Measurements from ENCODE around the gene ROCK2. TPM values are rescaled to one million over a fixed set of nuclear protein-coding genes. Genes with fewer than 3 reads are reported as not detected.

Gene ROCK2
- total RNA-seq, 1 experiment from 2014 or later = 64.4 TPM

- H3K36me3 Mint-ChIP-seq (ENCODE audit: insufficient read depth, unreplicated experiment) = peaks cover 12% of the 10 kb centered on the region
- H3K9me3 ChIP-seq = no peaks in the 10 kb centered on the region
- DNase-seq = no peak
- H3K4me1 ChIP-seq = peaks cover 25% of the 10 kb centered on the region
- H3K9me3 Mint-ChIP-seq (ENCODE audit: unreplicated experiment) = no peaks in the 10 kb centered on the region
- H3K4me3 Mint-ChIP-seq (ENCODE audit: unreplicated experiment) = peak overlapping the region; percentile 97
- H3K27ac Mint-ChIP-seq (ENCODE audit: unreplicated experiment) = peak overlapping the region; percentile 87
- CTCF ChIA-PET = no interaction called here
- no peaks in the 10 kb centered on the region for H3K27me3 ChIP-seq (replicated peaks; ENCODE audit: control insufficient read depth, insufficient read depth, low read length)
- no TSS peak for BruUV-seq (replicated peaks)
- H3K4me1 Mint-ChIP-seq (ENCODE audit: low read depth, unreplicated experiment) = peaks cover 15% of the 10 kb centered on the region
- H3K4me3 ChIP-seq (ENCODE audit: low read depth, low read length) = peak overlapping the region; percentile 82
- TF ChIP-seq CTCF (IDR thresholded peaks at IDR 0.05; ENCODE audit: insufficient read depth in 1 of 2, low read depth in 1 of 2, low read length in 1 of 2, severe bottlenecking in 1 of 2, unreplicated experiment in 1 of 2) = no peak
- POLR2A ChIA-PET = interaction anchor here (1.2 kb wide), 1 partner anchor 11 kb away, joined by 3 read pairs; no protein-coding TSS in a partner anchor
- H3K36me3 ChIP-seq (ENCODE audit: control insufficient read depth, insufficient read depth, low read length) = no peaks in the 10 kb centered on the region
- no peaks in the 10 kb centered on the region for H3K27me3 Mint-ChIP-seq (ENCODE audit: insufficient read depth, unreplicated experiment)
- intact Hi-C loops (cut with micrococcal nuclease; ENCODE audit: unreplicated experiment) = loop anchor here (5.0 to 10.0 kb wide), 3 partner anchors 96 to 189 kb away; partner anchors contain the start of gene SLC66A3
Measured at GRCh38 chr2:11343368-11343649, 1.1 kb downstream of the ROCK2 start.

GRCh38 chr2:11342551-11343367, 1.7 kb downstream of the ROCK2 start:
- Histone ChIP-seq H3K36me3 (ENCODE audit: control insufficient read depth, insufficient read depth, low read length) (no peaks in the 10 kb centered on the region), H3K4me1 (peaks cover 25% of the 10 kb centered on the region), H3K27me3 (replicated peaks; ENCODE audit: control insufficient read depth, insufficient read depth, low read length) (no peaks in the 10 kb centered on the region), H3K9me3 (no peaks in the 10 kb centered on the region), H3K4me3 (ENCODE audit: low read depth, low read length) (peak overlapping the region; percentile 82)
- DNase-seq = peak; percentile 60 to 63
- Mint-ChIP-seq H3K4me1 (ENCODE audit: low read depth, unreplicated experiment) (peaks cover 15% of the 10 kb centered on the region), H3K36me3 (ENCODE audit: insufficient read depth, unreplicated experiment) (peaks cover 12% of the 10 kb centered on the region), H3K27ac (ENCODE audit: unreplicated experiment) (peak overlapping the region; percentile 87), H3K27me3 (ENCODE audit: insufficient read depth, unreplicated experiment) (no peaks in the 10 kb centered on the region), H3K4me3 (ENCODE audit: unreplicated experiment) (peak overlapping the region; percentile 97), H3K9me3 (ENCODE audit: unreplicated experiment) (no peaks in the 10 kb centered on the region)
- BruUV-seq (replicated peaks) = TSS peak; percentile 31
- TF ChIP-seq CTCF (IDR thresholded peaks at IDR 0.05; ENCODE audit: insufficient read depth in 1 of 2, low read depth in 1 of 2, low read length in 1 of 2, severe bottlenecking in 1 of 2, unreplicated experiment in 1 of 2) = no peak
- CTCF ChIA-PET = interaction anchor here (1.1 kb wide), 1 partner anchor 75 kb away, joined by 4 read pairs; no protein-coding TSS in a partner anchor
- POLR2A ChIA-PET = interaction anchor here (0.5 kb wide), 1 partner anchor 188 kb away, joined by 4 read pairs; no protein-coding TSS in a partner anchor
- intact Hi-C loops (cut with micrococcal nuclease; ENCODE audit: unreplicated experiment) = loop anchor here (1.0 to 10.0 kb wide), 4 partner anchors 70 to 188 kb away; partner anchors contain the start of gene SLC66A3

- Mint-ChIP-seq H3K9me3 (ENCODE audit: unreplicated experiment) (no peaks in the 10 kb centered on the region), H3K4me1 (ENCODE audit: low read depth, unreplicated experiment) (peaks cover 15% of the 10 kb centered on the region), H3K27ac (ENCODE audit: unreplicated experiment) (no peak overlapping the region), H3K36me3 (ENCODE audit: insufficient read depth, unreplicated experiment) (peaks cover 12% of the 10 kb centered on the region), H3K4me3 (ENCODE audit: unreplicated experiment) (peak overlapping the region; percentile 31), H3K27me3 (ENCODE audit: insufficient read depth, unreplicated experiment) (no peaks in the 10 kb centered on the region)
- TF ChIP-seq CTCF (IDR thresholded peaks at IDR 0.05; ENCODE audit: insufficient read depth in 1 of 2, low read depth in 1 of 2, low read length in 1 of 2, severe bottlenecking in 1 of 2, unreplicated experiment in 1 of 2) = no peak
- Histone ChIP-seq H3K4me1 (peaks cover 19% of the 10 kb centered on the region), H3K27me3 (replicated peaks; ENCODE audit: control insufficient read depth, insufficient read depth, low read length) (no peaks in the 10 kb centered on the region), H3K4me3 (ENCODE audit: low read depth, low read length) (no peak overlapping the region), H3K36me3 (ENCODE audit: control insufficient read depth, insufficient read depth, low read length) (no peaks in the 10 kb centered on the region), H3K9me3 (no peaks in the 10 kb centered on the region)
- no peak for DNase-seq
- POLR2A ChIA-PET = interaction anchor here (1.2 kb wide), 1 partner anchor 34 kb away, joined by 3 read pairs; no protein-coding TSS in a partner anchor
- CTCF ChIA-PET = no interaction called here
- BruUV-seq (replicated peaks) = no TSS peak
- intact Hi-C loops (cut with micrococcal nuclease; ENCODE audit: unreplicated experiment) = loop anchor here (5.0 to 10.0 kb wide), 3 partner anchors 93 to 186 kb away; partner anchors contain the start of gene SLC66A3
Measured at GRCh38 chr2:11340717-11341116, 3.7 kb downstream of the ROCK2 start.
